HG03354 (cell line): ENCODE measurements around the gene CDAN1.

Source experiments
- ATAC-seq: cut with Tn5 transposase; IDR thresholded peaks from one replicate; pipeline ENCODE4 v1.9.1; 2021; ENCODE audit warnings: mild to moderate bottlenecking; ENCODE audit not compliant: unreplicated experiment, poor library complexity, severe bottlenecking

Gene CDAN1

GRCh38 chr15:42716626-42717025 lies 20.3 kb downstream of the CDAN1 start:
- ATAC-seq: no peak

- ATAC-seq: no peak
Observed at GRCh38 chr15:42716125-42716524, 20.8 kb downstream of the CDAN1 start.

GRCh38 chr15:42712584-42712983 lies 24.3 kb downstream of the CDAN1 start:
- ATAC-seq: no peak

- ATAC-seq: no peak
Observed at GRCh38 chr15:42711746-42712145, 25.2 kb downstream of the CDAN1 start.

GRCh38 chr15:42710662-42711061 lies 26.3 kb downstream of the CDAN1 start:
- ATAC-seq: no peak

GRCh38 chr15:42707873-42708544 lies 28.9 kb downstream of the CDAN1 start:
- ATAC-seq: no peak

- ATAC-seq: no peak
Observed at GRCh38 chr15:42707068-42707467, 29.9 kb downstream of the CDAN1 start.

GRCh38 chr15:42705336-42705735 lies 31.6 kb downstream of the CDAN1 start:
- ATAC-seq: no peak

GRCh38 chr15:42704492-42704926 lies 32.4 kb downstream of the CDAN1 start:
- ATAC-seq: no peak

- no peak for ATAC-seq
Observed at GRCh38 chr15:42696626-42697025, 40.3 kb downstream of the CDAN1 start.

GRCh38 chr15:42695527-42696071 lies 41.3 kb downstream of the CDAN1 start:
- ATAC-seq: no peak

GRCh38 chr15:42694398-42694797 lies 42.5 kb downstream of the CDAN1 start:
- ATAC-seq: no peak

GRCh38 chr15:42693942-42694341 lies 43.0 kb downstream of the CDAN1 start:
- no peak for ATAC-seq

GRCh38 chr15:42693496-42693895 lies 43.4 kb downstream of the CDAN1 start:
- ATAC-seq: no peak

- no peak for ATAC-seq
Observed at GRCh38 chr15:42692997-42693396, 43.9 kb downstream of the CDAN1 start.

- no peak for ATAC-seq
Observed at GRCh38 chr15:42692536-42692935, 44.4 kb downstream of the CDAN1 start.

GRCh38 chr15:42691770-42692169 lies 45.2 kb downstream of the CDAN1 start:
- ATAC-seq: no peak

- no peak for ATAC-seq
Observed at GRCh38 chr15:42691308-42691707, 45.6 kb downstream of the CDAN1 start.

- ATAC-seq: no peak
Observed at GRCh38 chr15:42688301-42688700, 48.6 kb downstream of the CDAN1 start.

GRCh38 chr15:42687740-42688139 lies 49.2 kb downstream of the CDAN1 start:
- no peak for ATAC-seq

GRCh38 chr15:42686281-42686680 lies 50.6 kb downstream of the CDAN1 start:
- ATAC-seq: no peak

- no peak for ATAC-seq
Observed at GRCh38 chr15:42681119-42681518, 55.8 kb downstream of the CDAN1 start.
